HG03135 (cell line): Measurements from ENCODE around the gene PAGR1.

ENCODE experiments used
- ATAC-seq: cut with Tn5 transposase; IDR thresholded peaks from one replicate; pipeline ENCODE4 v1.9.1; 2021; ENCODE audit warnings: mild to moderate bottlenecking, moderate library complexity; ENCODE audit not compliant: unreplicated experiment

Gene PAGR1

GRCh38 chr16:29834079-29834478, 18.1 kb downstream of the PAGR1 start:
- no peak for ATAC-seq

DNA sequence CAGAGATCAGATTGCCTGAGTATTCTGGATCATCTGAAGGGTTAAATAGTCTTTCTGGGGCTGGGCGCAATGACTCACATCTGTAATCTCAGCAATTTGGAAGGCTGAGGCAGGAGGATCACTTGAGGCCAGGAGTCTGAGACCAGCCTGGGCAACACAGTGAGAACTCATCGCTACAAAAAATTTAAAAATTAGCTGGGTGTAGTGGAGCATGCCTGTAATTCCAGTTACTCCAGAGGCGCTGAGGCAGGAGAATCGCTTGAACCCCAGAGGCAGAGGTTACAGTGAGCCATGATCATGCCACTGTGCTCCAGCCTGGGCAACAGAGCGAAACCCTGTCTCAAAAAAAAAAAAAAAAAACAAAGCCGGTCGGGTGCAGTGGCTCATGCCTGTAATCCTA, 20.0 kb downstream of the PAGR1 start:
- ATAC-seq: no peak

- no peak for ATAC-seq
Measured at GRCh38 chr16:29836623-29837022, 20.7 kb downstream of the PAGR1 start.

DNA sequence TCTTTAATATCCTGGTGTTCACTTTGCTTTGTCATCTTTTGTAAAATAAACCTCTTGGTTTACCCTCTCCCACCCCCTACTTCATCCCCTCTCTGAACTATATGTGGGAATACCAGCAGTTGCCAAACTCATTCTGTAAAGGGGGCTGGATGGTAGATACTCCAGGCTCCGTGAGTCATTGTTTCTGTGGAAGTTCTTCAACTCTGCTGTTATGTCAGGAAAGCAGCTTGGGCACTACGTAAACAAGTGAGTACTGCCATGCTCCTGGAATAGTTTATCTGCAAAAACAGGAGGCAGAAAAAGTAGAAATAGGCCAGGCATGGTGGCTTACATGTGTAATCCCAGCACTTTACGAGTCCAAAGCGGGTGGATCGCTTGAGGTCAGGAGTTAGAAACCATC, 21.9 kb downstream of the PAGR1 start:
- ATAC-seq: no peak

GRCh38 chr16:29839822-29840221, 23.9 kb downstream of the PAGR1 start:
- ATAC-seq: no peak

DNA sequence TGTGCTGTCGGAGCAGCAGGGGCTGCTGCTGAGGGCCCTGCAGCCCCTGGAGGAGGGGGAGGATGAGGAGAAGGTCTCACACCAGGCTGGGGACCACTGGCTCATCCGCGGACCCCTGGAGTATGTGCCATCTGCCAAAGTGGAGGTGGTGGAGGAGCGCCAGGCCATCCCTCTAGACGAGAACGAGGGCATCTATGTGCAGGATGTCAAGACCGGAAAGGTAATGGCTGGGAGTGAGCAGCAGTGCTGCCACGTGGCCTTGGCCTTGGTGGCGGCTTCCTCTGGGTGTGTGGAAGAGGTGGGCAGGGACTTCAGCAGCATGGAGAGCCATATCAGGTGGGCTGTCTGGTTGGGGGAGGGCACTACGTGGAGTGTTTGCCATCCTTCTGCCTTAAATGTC, 24.3 kb downstream of the PAGR1 start:
- ATAC-seq: no peak

DNA sequence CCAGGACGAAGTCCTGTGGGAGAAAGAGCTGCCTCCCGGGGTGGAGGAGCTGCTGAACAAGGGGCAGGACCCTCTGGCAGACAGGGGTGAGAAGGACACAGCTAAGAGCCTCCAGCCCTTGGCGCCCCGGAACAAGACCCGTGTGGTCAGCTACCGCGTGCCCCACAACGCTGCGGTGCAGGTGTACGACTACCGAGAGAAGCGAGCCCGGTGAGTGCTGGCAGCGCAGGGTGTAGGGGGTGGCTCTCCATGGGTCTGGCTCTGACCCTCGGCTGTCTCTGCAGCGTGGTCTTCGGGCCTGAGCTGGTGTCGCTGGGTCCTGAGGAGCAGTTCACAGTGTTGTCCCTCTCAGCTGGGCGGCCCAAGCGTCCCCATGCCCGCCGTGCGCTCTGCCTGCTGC, 25.7 kb downstream of the PAGR1 start:
- ATAC-seq: no peak

DNA sequence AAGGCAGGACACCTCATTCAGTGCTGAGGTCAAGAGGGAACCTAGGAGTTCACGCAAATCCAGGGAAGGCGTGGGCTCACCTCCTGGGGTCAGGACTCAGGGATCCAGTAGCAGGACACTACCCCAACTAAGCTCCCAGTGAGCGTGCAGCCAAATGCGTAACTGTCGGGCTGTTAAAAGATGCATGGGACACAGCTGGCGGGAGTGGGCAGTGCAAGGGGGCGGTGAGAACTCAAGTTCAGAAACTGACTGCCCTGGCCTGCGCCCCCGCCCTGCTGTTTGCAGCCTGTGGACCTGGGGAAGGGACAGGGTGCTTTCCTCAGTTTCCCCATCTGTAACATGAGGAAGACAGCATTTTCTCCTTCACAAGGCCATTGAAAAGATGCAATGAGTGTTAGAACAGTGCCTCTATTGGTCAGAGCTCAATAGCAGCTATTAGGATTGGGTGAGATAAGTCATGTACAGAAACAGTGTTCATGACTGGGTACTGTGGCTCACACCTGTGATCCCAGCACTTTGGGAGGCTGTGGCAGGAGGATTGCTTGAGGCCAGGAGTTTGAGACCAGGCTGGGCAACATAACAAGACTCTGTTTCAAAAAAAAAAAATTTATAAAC, 26.9 kb downstream of the PAGR1 start:
- no peak for ATAC-seq

DNA sequence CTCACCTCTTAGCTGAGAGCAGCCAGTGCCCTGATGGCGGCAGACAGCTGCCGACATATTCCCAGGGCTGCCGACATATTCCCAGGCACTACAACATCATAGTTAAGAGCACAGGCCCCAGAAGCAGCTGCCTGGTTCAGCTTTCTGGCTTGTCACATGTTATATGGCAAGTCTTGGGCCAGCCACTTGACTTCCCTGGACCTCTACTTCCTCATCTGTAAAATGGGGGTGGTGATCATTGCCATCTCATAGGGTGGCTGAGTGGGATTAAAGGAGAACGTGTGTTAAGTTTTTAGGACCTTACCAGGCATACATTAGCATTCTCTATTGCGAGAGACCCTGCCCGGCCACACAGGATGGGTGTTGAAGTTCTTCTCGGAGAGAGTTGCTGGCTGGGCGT, 28.0 kb downstream of the PAGR1 start:
- ATAC-seq: no peak

DNA sequence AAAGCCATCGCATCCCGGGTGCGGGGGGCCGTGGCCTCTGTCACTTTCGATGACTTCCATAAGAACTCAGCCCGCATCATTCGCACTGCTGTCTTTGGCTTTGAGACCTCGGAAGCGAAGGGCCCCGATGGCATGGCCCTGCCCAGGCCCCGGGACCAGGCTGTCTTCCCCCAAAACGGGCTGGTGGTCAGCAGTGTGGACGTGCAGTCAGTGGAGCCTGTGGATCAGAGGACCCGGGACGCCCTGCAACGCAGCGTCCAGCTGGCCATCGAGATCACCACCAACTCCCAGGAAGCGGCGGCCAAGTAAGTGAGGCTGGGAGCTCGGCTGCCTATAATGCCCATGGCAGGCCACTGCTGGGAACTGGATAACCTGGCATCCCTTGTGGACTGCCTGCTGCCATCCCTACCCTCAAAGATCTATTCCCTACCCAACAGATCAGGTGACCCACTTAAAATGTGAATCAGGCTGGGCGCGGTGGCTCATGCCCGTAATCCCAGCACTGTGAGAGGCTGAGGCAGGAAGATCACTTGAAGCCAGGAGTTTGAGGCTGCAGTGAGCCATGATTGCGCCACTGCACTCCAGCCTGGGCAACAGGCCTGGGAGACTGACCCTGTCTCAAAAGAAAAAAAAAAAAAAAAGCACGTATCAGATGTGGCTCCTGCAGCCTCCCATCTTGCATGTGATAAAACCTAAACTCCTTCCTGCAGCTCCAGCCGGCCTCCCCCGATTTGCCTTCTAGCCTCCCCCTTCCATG, 28.8 kb downstream of the PAGR1 start:
- ATAC-seq: no peak

DNA sequence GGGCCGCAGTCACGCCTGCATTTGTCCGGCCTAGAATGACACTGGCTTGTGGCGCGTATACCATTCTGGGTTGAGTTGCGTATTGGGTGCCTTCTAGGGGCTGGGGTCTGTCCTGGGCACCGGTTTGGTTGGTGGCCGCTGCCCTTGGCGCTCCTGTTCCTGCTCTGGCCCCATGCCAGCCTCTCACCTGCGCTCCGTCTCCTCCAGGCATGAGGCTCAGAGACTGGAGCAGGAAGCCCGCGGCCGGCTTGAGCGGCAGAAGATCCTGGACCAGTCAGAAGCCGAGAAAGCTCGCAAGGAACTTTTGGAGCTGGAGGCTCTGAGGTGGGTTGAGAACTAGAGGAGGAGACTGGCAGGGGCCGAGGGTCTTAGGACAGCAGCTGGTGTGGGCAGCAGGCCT, 29.7 kb downstream of the PAGR1 start:
- no peak for ATAC-seq

- ATAC-seq: peak; percentile 55
Measured at GRCh38 chr16:29848420-29849297, 32.7 kb downstream of the PAGR1 start.

- no peak for ATAC-seq
Measured at GRCh38 chr16:29849505-29849904, 33.6 kb downstream of the PAGR1 start.

DNA sequence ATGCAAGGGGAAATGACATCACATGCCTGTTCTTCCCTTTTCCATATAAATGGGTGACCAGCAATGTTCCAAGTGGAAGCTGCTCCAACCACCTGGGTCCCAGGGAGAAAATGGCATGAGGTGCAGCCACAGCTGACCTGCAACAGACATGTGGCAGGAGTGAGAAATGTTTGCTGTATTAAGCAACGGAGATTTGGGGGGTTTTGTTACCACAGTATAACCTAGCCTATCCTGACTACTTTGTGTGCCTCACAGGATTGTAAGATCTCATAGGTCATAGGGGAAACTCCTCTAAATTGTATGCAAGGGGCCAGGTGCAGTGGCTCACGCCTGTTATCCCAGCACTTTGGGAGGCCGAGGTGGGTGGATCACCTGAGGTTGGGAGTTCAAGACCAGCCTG, 35.0 kb downstream of the PAGR1 start:
- ATAC-seq: no peak

- no peak for ATAC-seq
Measured at GRCh38 chr16:29852654-29853053, 36.7 kb downstream of the PAGR1 start.

DNA sequence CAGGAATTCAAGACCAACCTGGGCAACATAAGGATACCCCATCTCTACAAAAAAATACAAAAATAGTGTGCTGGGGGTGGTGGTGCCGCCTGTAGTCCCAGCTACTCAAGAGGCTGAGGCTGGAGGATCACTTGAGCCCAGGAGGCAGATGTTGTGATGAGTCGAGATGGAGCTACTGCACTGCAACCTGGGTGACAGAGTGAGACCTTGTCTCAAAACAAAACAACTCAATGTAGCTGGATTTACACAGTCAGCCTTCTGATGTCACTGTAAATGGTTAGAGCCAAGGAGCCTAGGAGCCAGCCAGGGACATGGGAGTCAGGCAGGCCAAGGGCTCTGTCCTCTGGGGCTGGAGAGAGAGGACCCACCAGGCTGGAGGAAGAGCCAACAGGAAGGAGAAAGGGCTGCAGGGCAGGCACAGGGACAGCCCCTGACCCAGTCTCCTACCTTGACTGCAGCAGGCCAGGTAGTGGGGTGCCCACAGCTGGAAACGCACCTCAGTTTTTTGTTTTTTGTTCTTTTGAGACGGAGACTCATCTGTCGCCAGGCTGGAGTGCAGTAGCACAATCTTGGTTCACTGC, 38.7 kb downstream of the PAGR1 start:
- no peak for ATAC-seq

DNA sequence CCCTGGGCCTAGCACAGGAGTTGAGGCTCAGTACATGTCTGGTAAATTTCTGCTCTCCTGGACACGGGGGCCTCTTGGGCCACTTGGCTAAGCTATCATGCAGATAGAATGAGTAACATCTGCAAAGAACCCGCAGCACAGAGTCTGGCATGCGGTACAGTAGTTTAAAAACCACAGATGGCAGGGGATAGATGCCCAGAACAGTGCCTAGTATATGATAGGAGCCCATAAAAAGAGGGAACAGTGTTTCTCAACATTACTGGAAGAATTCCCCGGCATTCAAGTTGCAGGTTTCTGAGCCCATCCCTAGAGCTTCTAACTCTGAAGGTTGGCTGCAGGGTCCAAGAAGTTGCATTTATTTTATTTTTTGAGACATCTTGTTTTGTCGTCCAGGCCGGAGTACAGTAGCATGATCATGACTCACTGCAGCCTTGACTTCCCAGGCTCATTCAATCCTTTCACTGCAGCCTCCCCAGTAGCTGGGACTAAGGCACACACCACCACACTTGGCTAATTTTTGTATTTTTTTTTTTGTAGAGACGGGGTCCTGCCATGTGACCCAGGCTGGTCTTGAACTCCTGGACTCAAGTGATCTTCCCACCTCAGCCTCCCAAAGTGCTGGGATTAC, 41.3 kb downstream of the PAGR1 start:
- no peak for ATAC-seq

GRCh38 chr16:29858149-29858849, 42.3 kb downstream of the PAGR1 start:
- ATAC-seq: no peak

DNA sequence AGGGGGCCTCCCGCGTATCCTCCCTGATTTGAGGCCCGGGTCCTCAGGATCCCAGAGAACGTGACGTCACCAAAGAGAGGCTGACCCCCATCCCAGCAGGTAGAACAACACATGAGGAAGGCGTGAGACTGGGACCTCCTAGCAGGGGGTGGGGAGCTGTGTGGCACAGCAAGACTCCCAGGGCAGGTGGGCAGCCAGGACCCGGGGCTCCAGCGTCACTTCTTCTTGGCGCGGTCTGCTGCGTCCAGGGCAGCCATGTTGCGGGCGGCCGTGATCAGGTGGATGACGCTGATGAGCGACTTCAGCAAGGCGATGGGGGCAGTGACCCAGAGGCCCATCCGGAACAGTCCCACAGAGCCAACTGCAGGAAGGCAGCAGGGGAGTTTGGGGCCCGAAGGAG, 43.0 kb downstream of the PAGR1 start:
- no peak for ATAC-seq

DNA sequence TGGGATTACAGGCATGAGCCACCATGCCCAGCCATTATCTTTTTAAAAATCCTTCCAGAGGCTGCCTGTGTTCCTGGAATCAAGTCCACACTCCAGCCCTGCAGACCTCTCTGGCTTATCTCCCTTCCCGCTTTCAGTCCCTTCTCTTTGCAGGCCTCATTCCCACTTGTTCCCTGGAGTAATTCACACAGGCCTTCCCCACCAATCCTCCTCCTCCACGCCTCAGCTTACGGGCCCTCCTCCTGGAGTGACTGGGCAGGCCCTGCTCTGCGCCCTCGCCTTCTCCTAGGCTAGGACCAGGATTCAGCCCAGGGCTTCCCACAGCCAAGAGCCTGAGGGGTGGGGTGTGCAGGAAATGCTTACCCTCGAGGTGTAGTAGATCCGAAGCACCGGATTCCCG, 44.3 kb downstream of the PAGR1 start:
- ATAC-seq: no peak
